ENCODE measurements around the gene LRATD1. TPM values are rescaled to one million over a fixed set of nuclear protein-coding genes. Genes with fewer than 3 reads are reported as not detected.

The LRATD1 gene
- total and polyA plus RNA-seq, 12 donors: 0.13 to 3.6 (median 1.3) TPM

GRCh38 chr2:14626873-14627272, 5.6 kb upstream of the LRATD1 start:
- H3K27me3 ChIP-seq: peaks cover 2 to 76% (median 44%) of the 10 kb centered on the region in 7 donors
- no peak for DNase-seq
- no peak overlapping the region for H3K4me3 ChIP-seq
- H3K4me1 ChIP-seq: peaks cover 0 to 2% (median 0%) of the 10 kb centered on the region in 9 donors
- no peak overlapping the region for H3K27ac ChIP-seq
- no peaks in the 10 kb centered on the region for H3K36me3 ChIP-seq
- TF ChIP-seq CTCF (IDR thresholded peaks at IDR 0.05): no peak
- H3K9me3 ChIP-seq: no peaks in the 10 kb centered on the region
- no peak for ATAC-seq
- intact Hi-C loops (cut with DNase I): no loop called here
- WGBS, 2 donors: 61 to 63% methylated on average over 3 of the region's 3 CpGs

DNA sequence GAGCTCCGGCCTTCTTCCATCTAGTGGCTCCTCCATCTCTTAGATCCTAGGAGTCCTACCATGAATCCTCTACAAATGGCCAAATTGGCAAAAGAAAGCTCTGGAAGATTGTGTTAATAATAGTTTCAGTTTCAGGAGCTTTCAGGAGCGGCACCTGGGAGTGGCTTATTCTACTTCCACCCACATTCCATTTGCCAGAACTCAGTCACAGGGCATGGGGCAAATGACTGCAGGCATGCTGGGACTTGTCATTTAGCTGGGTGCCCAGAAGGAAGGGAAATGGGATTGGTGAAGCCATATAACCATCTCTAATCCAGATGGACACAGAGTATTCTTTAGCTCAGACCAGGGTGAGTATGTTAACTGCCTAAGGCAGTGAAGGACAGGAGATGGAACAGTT, 3.6 kb upstream of the LRATD1 start:
- DNase-seq: no peak
- ATAC-seq: no peak
- H3K9me3 ChIP-seq: no peaks in the 10 kb centered on the region
- intact Hi-C loops (cut with DNase I): no loop called here
- no peaks in the 10 kb centered on the region for H3K36me3 ChIP-seq
- peaks cover 13 to 92% (median 59%) of the 10 kb centered on the region in 7 donors for H3K27me3 ChIP-seq
- TF ChIP-seq CTCF (IDR thresholded peaks at IDR 0.05): no peak
- WGBS, 2 donors: 74 to 75% methylated on average over 2 of the region's 2 CpGs
- no peak overlapping the region for H3K4me3 ChIP-seq
- peaks cover 0 to 20% (median 6%) of the 10 kb centered on the region in 9 donors for H3K4me1 ChIP-seq
- no peak overlapping the region for H3K27ac ChIP-seq

DNA sequence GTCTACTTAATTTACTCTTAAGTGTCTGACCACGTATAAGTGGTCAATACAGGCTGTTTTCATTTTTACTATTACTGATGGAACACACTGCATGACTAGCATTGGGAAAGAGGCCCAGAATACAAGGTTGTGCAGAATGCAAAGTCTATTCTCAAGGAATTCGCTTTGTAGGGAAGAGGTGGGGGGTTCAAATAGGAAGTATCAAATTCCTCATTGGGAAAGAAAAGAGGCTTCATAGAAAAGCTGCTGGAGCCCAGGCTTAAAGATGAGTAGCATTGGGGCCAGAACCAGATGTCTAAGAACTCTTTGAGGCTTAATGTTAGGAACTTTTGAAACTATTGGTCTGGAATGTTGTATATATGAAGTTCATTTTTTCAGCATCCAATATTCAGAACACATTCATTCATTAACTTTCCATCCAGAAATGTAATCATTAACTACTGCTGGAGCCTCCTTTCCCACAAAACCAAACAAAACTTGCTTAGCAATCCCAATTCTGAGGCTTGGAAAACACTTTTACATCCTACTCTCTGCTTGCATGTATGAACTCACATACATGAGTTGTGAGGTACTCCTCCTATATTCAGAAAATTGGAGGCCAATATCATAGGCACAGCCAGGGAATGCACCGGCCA, 994 bp upstream of the LRATD1 start:
- H3K36me3 ChIP-seq: no peaks in the 10 kb centered on the region
- H3K27ac ChIP-seq: no peak overlapping the region
- H3K4me1 ChIP-seq: peaks cover 7 to 41% (median 17%) of the 10 kb centered on the region in 9 donors
- ATAC-seq (no peak), DNase-seq (no peak)
- 47% methylated on average over 3 of the region's 3 CpGs for WGBS, 2 donors
- TF ChIP-seq CTCF (IDR thresholded peaks at IDR 0.05): no peak
- intact Hi-C loops (cut with DNase I): loop anchor here in 4 of 10 donors (5.0 to 10.0 kb wide), 3 partner anchors 97 to 946 kb away; no protein-coding TSS in a partner anchor
- H3K9me3 ChIP-seq: no peaks in the 10 kb centered on the region
- peak overlapping the region in 1 of 10 donors; percentile 65 for H3K4me3 ChIP-seq
- peaks cover 13 to 78% (median 62%) of the 10 kb centered on the region in 7 donors for H3K27me3 ChIP-seq

DNA sequence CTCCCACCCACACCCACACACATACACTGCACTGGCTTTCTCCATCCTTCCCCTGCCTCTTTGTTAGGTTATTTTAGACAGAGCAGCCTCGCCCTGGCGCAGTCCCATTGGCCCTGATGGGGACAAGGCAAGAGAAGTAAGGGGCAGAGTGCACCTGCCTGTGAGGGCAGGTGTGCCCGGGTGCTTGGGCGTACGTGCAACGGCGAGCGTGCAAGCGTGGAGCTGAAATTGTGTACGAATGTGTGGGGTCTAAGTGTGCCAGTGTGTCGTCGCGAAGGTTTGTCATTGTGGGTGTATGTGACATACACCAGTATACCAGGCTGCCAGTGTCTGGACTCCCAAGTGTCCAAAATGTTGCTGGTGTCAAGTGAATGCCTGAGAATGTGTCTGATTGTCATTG, 544 bp downstream of the LRATD1 start:
- TF ChIP-seq CTCF (IDR thresholded peaks at IDR 0.05): no peak
- Histone ChIP-seq H3K36me3 (no peaks in the 10 kb centered on the region), H3K9me3 (no peaks in the 10 kb centered on the region), H3K4me1 (peaks cover 7 to 41% (median 17%) of the 10 kb centered on the region in 9 donors), H3K4me3 (peak overlapping the region; percentile 20 to 65 (median 54)), H3K27me3 (peaks cover 13 to 79% (median 67%) of the 10 kb centered on the region in 7 donors), H3K27ac (no peak overlapping the region)
- DNase-seq (no peak), ATAC-seq (no peak)
- 8% methylated on average over 13 of the region's 13 CpGs for WGBS, 2 donors
- intact Hi-C loops (cut with DNase I): loop anchor here in 4 of 10 donors (5.0 to 10.0 kb wide), 3 partner anchors 98 to 944 kb away; no protein-coding TSS in a partner anchor

Measured in heart right ventricle (tissue), 16 donors.